GM12873 (cell line): ENCODE measurements around the gene RFX3.

Experiments
- TF ChIP-seq, protein P1 (sequence below): IDR thresholded peaks from 2 replicates; pipeline ENCODE4 v1.5.1; 2012; ENCODE audit warnings: low read depth, mild to moderate bottlenecking, moderate library complexity, low read length, control low read depth; ENCODE audit not compliant: insufficient read depth; ENCODE audit errors: missing control alignments

Gene RFX3

DNA sequence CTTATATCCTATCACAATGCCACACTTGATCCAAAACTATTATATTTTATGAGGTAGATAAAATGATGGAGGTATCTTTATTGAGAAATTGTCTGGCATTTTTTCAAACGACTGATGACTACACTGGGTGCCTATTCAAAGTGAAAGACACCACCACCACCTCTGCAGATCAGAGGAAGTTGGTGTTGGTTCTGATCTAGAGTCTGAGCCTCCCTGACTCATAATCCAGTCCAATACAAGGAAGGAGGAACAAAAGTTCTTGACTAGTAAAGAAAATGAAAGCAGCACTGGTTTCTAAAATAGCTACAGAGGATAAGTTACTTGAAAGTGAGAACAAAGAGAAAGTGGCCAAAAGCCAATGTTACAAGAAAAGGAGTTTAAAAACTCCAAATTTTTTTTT lies 139.9 kb downstream of the RFX3 start:
- TF ChIP-seq, protein P1, sequence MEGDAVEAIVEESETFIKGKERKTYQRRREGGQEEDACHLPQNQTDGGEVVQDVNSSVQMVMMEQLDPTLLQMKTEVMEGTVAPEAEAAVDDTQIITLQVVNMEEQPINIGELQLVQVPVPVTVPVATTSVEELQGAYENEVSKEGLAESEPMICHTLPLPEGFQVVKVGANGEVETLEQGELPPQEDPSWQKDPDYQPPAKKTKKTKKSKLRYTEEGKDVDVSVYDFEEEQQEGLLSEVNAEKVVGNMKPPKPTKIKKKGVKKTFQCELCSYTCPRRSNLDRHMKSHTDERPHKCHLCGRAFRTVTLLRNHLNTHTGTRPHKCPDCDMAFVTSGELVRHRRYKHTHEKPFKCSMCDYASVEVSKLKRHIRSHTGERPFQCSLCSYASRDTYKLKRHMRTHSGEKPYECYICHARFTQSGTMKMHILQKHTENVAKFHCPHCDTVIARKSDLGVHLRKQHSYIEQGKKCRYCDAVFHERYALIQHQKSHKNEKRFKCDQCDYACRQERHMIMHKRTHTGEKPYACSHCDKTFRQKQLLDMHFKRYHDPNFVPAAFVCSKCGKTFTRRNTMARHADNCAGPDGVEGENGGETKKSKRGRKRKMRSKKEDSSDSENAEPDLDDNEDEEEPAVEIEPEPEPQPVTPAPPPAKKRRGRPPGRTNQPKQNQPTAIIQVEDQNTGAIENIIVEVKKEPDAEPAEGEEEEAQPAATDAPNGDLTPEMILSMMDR: no peak

DNA sequence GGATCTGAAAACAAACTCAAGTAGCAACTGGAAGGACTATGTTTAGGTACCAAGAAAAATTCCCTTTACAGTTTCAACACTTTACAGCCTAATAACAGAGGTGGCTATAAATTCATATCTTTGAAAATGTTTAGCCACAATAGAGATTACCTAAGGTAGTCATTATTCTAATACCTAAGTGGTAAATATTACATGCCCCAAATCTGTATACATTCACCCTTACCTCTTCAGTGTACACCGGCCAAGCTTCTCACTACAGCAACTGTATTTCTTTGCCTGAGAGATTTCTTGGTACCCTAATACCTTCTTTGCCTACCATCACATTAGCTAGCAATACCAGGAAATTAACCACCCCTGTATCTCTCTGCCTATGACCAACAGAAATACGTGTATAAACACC lies 154.0 kb downstream of the RFX3 start:
- TF ChIP-seq, protein P1: no peak

GRCh38 chr9:3370715-3371114 lies 155.1 kb downstream of the RFX3 start:
- TF ChIP-seq, protein P1: no peak

DNA sequence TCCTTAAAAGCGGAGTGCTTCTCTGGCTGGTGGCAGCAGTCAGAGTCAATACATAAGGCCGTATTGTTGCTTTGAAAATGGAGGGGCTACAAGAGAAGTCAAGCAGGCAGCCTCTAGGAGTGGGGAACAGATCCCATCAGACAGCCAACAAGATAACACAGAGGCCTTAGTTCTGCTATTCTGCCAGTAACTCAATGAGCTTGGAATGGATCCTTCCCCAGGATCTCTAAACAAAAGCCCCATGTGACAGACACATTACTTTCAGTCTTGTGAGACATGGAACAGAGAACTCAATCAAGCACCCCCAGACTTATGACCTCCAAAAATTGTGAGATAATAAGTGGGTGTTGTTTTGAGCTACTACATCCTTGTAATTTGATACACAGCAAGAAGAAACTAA lies 158.6 kb downstream of the RFX3 start:
- TF ChIP-seq, protein P1: no peak

- TF ChIP-seq, protein P1: no peak
Observed at GRCh38 chr9:3361689-3362392, 164.0 kb downstream of the RFX3 start.

GRCh38 chr9:3361116-3361515 lies 164.7 kb downstream of the RFX3 start:
- TF ChIP-seq, protein P1: no peak

GRCh38 chr9:3360245-3360644 lies 165.6 kb downstream of the RFX3 start:
- TF ChIP-seq, protein P1: no peak
